ENCODE measurements around the gene PCDHGB2. TPM values are rescaled to one million over a fixed set of nuclear protein-coding genes. Genes with fewer than 3 reads are reported as not detected.

The PCDHGB2 gene
- total and polyA plus RNA-seq, 2 of the 8 experiments (the other 6 are each of a cell fraction or from before 2014, with no cell fraction given) = 1.9 to 2.9 TPM

DNA sequence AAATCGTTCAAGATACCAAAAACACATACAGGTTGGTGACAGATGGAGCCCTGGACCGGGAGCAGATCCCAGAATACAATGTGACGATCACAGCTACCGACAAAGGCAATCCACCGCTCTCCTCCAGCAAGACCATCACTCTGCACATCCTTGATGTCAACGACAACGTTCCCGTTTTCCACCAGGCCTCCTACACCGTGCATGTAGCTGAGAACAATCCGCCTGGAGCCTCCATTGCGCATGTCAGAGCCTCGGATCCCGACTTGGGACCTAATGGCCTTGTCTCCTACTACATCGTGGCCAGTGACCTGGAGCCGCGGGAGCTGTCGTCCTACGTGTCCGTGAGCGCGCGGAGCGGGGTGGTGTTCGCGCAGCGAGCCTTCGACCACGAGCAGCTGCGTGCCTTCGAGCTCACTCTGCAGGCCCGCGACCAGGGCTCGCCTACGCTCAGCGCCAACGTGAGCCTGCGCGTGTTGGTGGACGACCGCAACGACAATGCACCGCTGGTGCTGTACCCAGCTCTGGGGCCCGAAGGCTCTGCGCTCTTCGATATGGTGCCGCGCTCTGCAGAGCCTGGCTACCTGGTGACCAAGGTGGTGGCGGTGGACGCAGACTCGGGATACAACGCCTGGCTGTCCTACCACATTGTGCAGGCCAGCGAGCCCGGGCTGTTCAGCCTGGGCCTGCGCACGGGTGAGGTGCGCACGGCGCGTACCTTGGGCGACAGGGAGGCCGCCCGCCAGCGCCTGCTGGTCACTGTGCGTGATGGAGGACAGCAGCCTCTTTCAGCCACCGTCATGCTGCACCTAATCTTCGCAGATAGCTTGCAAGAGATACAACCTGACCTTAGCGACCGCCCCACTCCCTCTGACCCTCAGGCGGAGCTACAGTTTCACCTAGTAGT is 12.0 kb downstream of the PCDHGB2 start (continued):
- TF ChIP-seq CTBP2 (IDR thresholded peaks at IDR 0.05; ENCODE audit: borderline replicate concordance, insufficient read depth, insufficient read length, low read length) (no peak), FOSL1 (IDR thresholded peaks at IDR 0.05; ENCODE audit: insufficient read depth, low read depth, low read length) (no peak), BRCA1 (IDR thresholded peaks at IDR 0.05; ENCODE audit: low read depth, low read length) (no peak)
- TF ChIP-seq, protein P1, sequence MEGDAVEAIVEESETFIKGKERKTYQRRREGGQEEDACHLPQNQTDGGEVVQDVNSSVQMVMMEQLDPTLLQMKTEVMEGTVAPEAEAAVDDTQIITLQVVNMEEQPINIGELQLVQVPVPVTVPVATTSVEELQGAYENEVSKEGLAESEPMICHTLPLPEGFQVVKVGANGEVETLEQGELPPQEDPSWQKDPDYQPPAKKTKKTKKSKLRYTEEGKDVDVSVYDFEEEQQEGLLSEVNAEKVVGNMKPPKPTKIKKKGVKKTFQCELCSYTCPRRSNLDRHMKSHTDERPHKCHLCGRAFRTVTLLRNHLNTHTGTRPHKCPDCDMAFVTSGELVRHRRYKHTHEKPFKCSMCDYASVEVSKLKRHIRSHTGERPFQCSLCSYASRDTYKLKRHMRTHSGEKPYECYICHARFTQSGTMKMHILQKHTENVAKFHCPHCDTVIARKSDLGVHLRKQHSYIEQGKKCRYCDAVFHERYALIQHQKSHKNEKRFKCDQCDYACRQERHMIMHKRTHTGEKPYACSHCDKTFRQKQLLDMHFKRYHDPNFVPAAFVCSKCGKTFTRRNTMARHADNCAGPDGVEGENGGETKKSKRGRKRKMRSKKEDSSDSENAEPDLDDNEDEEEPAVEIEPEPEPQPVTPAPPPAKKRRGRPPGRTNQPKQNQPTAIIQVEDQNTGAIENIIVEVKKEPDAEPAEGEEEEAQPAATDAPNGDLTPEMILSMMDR (IDR thresholded peaks at IDR 0.05; ENCODE audit: control extremely low read depth in 1 of 3, insufficient read depth in 1 of 3, low read depth in 1 of 3, low read length in 3 of 3) = no peak
- TF ChIP-seq, protein P2, sequence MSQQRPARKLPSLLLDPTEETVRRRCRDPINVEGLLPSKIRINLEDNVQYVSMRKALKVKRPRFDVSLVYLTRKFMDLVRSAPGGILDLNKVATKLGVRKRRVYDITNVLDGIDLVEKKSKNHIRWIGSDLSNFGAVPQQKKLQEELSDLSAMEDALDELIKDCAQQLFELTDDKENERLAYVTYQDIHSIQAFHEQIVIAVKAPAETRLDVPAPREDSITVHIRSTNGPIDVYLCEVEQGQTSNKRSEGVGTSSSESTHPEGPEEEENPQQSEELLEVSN (IDR thresholded peaks at IDR 0.05) = no peak

All from H1 (cell line).